ENCODE measurements around the gene ZNF646. TPM values are rescaled to one million over a fixed set of nuclear protein-coding genes. Genes with fewer than 3 reads are reported as not detected.

ZNF646 gene
- polyA plus RNA-seq, 1 donor from 2014 or later, result 8.5 TPM

GRCh38 chr16:31105677-31106213 is 31.5 kb downstream of the ZNF646 start:
- no peak overlapping the region for H3K4me3 ChIP-seq (ENCODE audit: low read length)
- H3K9me2 ChIP-seq (ENCODE audit: insufficient read depth, low read length), result no peaks in the 10 kb centered on the region
- no peaks in the 10 kb centered on the region for H4K20me1 ChIP-seq (ENCODE audit: insufficient read depth)
- no peak for TF ChIP-seq EP300 (conservative IDR thresholded peaks at IDR 0.05; ENCODE audit: poor library complexity, severe bottlenecking)
- TF ChIP-seq CTCF (IDR thresholded peaks at IDR 0.05; ENCODE audit: poor library complexity, severe bottlenecking), result peak; percentile 44
- TF ChIP-seq TAF1 (IDR thresholded peaks at IDR 0.05; ENCODE audit: low read depth), result no peak
- no peak for TF ChIP-seq RAD21 (conservative IDR thresholded peaks at IDR 0.05)
- no peak for TF ChIP-seq MXI1 (conservative IDR thresholded peaks at IDR 0.05; ENCODE audit: poor library complexity, severe bottlenecking)
- H3K36me3 ChIP-seq (ENCODE audit: insufficient read depth, low read length), result no peaks in the 10 kb centered on the region
- no peaks in the 10 kb centered on the region for H3K27me3 ChIP-seq (ENCODE audit: insufficient read depth, low read depth, low read length)
- H3K79me2 ChIP-seq (replicated peaks; ENCODE audit: insufficient read depth, low read length), result no peaks in the 10 kb centered on the region
- H3K4me2 ChIP-seq (ENCODE audit: low read length), result no peak overlapping the region
- H3F3A ChIP-seq (ENCODE audit: insufficient read depth, low read length, poor library complexity, severe bottlenecking), result no peaks in the 10 kb centered on the region
- no peaks in the 10 kb centered on the region for H3K9me3 ChIP-seq (ENCODE audit: low read length)
- H2AFZ ChIP-seq (ENCODE audit: low read depth, low read length), result no peak overlapping the region
- H3K27ac ChIP-seq (ENCODE audit: low read length), result no peak overlapping the region
- no peak overlapping the region for H3K9ac ChIP-seq (ENCODE audit: low read length)

DNA sequence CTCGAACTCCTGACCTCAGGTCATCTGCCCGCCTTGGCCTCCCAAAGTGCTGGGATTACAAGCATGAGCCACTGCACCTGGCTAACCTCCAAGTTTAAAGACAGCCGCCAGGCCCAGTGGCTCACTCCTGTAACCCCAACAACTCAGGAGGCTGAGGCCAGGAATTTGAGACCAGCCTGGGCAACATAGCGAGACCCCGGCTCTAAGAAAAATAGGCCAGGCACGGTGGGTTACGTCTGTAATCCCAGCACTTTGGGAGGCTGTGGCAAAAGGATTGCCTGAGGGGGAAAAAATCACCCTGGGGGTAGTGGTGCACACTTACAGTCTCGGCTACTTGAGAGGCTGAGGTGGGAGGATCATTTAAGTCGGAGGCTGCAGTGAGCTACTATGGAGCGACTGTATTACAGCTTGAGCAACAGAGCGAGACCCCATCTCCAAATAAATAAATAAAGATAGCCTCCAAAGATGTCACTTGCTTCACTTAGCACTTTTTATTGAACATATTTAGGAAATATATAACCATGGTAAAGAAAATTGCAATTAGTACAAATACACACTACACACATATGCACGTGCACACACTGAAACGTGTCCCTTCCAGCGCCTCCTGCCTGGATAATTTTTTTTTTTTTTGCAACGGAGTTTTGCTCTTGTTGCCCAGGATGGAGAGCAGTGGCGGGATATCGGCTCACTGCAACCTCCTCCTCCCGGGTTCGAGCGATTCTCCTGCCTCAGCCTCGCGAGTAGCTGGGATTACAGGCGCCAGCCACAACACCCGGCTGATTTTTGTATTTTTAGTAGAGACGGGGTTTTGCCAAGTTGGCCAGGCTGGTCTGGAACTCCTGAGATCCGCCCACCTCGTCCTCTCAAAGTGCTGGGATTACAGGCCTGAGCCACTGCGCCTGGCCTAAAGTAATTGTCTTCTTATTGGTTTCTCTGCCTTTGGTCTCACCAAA is 32.6 kb downstream of the ZNF646 start:
- H3K4me2 ChIP-seq (ENCODE audit: low read length), result no peak overlapping the region
- no peak overlapping the region for H3K9ac ChIP-seq (ENCODE audit: low read length)
- no peak overlapping the region for H3K27ac ChIP-seq (ENCODE audit: low read length)
- H3K27me3 ChIP-seq (ENCODE audit: insufficient read depth, low read depth, low read length), result no peaks in the 10 kb centered on the region
- no peak overlapping the region for H2AFZ ChIP-seq (ENCODE audit: low read depth, low read length)
- no peaks in the 10 kb centered on the region for H3K9me3 ChIP-seq (ENCODE audit: low read length)
- no peaks in the 10 kb centered on the region for H3K9me2 ChIP-seq (ENCODE audit: insufficient read depth, low read length)
- no peaks in the 10 kb centered on the region for H4K20me1 ChIP-seq (ENCODE audit: insufficient read depth)
- H3K4me3 ChIP-seq (ENCODE audit: low read length), result no peak overlapping the region
- H3F3A ChIP-seq (ENCODE audit: insufficient read depth, low read length, poor library complexity, severe bottlenecking), result no peaks in the 10 kb centered on the region
- H3K79me2 ChIP-seq (replicated peaks; ENCODE audit: insufficient read depth, low read length), result no peaks in the 10 kb centered on the region
- no peaks in the 10 kb centered on the region for H3K36me3 ChIP-seq (ENCODE audit: insufficient read depth, low read length)
- TF ChIP-seq EZH2 (IDR thresholded peaks at IDR 0.05; ENCODE audit: borderline replicate concordance, insufficient read depth, low read length, poor library complexity, severe bottlenecking) (no peak), EP300 (conservative IDR thresholded peaks at IDR 0.05; ENCODE audit: poor library complexity, severe bottlenecking) (no peak), CTCF (IDR thresholded peaks at IDR 0.05; ENCODE audit: poor library complexity, severe bottlenecking) (no peak), TAF1 (IDR thresholded peaks at IDR 0.05; ENCODE audit: low read depth) (no peak), REST (IDR thresholded peaks at IDR 0.05; ENCODE audit: borderline replicate concordance) (no peak), SMC3 (conservative IDR thresholded peaks at IDR 0.05; ENCODE audit: poor library complexity) (no peak), POLR2AphosphoS5 (IDR thresholded peaks at IDR 0.05) (no peak), MXI1 (conservative IDR thresholded peaks at IDR 0.05; ENCODE audit: poor library complexity, severe bottlenecking) (no peak), RAD21 (conservative IDR thresholded peaks at IDR 0.05) (no peak)
